HG02571 (cell line): ENCODE results near the gene AOC3.
"Not testable (repeated sequence)": the region's sequence is repeated elsewhere in the genome, so short reads cannot be mapped to it uniquely, and the experiment has no call there.

ENCODE experiments used
- ATAC-seq: cut with Tn5 transposase; IDR thresholded peaks from one replicate; pipeline ENCODE4 v1.9.1; 2021; ENCODE audit warnings: mild to moderate bottlenecking, moderate library complexity; ENCODE audit not compliant: unreplicated experiment

Gene AOC3

GRCh38 chr17:42891539-42892152 is 40.6 kb downstream of the AOC3 start:
- ATAC-seq: no peak

- no peak for ATAC-seq
These were observed 42.4 kb downstream of the AOC3 start for GRCh38 chr17:42893359-42893758.

- ATAC-seq: no peak
These were observed 43.5 kb downstream of the AOC3 start for GRCh38 chr17:42894283-42895184.

GRCh38 chr17:42895185-42895555 is 44.2 kb downstream of the AOC3 start:
- ATAC-seq: no peak

GRCh38 chr17:42898147-42898811 is 47.3 kb downstream of the AOC3 start:
- ATAC-seq: no peak

GRCh38 chr17:42899981-42900380 is 49.0 kb downstream of the AOC3 start:
- ATAC-seq: not testable (repeated sequence)

GRCh38 chr17:42900460-42901331 is 49.7 kb downstream of the AOC3 start, which contains the start of gene G6PC1:
TSS of gene G6PC1 (plus strand) at chr17:42900799. CDS start at chr17:42900877, 78 bp downstream.
- ATAC-seq: no peak

- no peak for ATAC-seq
These were observed 50.7 kb downstream of the AOC3 start for GRCh38 chr17:42901535-42902229.

- no peak for ATAC-seq
These were observed 53.1 kb downstream of the AOC3 start for GRCh38 chr17:42904110-42904469.

- no peak for ATAC-seq
These were observed 55.9 kb downstream of the AOC3 start for GRCh38 chr17:42906772-42907446.
